ENCODE measurements around the gene DPEP1. TPM values are rescaled to one million over a fixed set of nuclear protein-coding genes. Genes with fewer than 3 reads are reported as not detected.

DPEP1 gene
- total RNA-seq, 1 experiment from 2014 or later, result 1.1 TPM

- no peak for DNase-seq
- H2AK5ac ChIP-seq (ENCODE audit: insufficient read length, low read length), result no peak overlapping the region
Observed at GRCh38 chr16:89589241-89589926, 24.1 kb upstream of the DPEP1 start.

More at GRCh38 chr16:89589241-89589926, 24.1 kb upstream of the DPEP1 start:
- Histone ChIP-seq H2AFZ (ENCODE audit: low read length) (no peak overlapping the region), H3K27me3 (ENCODE audit: insufficient read depth, low read length) (no peaks in the 10 kb centered on the region), H3K56ac (ENCODE audit: insufficient read length, low read depth, low read length) (no peak overlapping the region), H2BK120ac (ENCODE audit: low read depth, low read length, poor library complexity, severe bottlenecking) (no peak overlapping the region), H3K27ac (ENCODE audit: insufficient read length, low read depth, low read length) (no peak overlapping the region), H3K14ac (ENCODE audit: insufficient read depth, low read length) (no peak overlapping the region), H2BK15ac (ENCODE audit: low read depth, low read length) (no peak overlapping the region), H3K18ac (ENCODE audit: insufficient read length, low read depth, low read length) (no peak overlapping the region), H3K79me1 (ENCODE audit: insufficient read depth, low read depth, low read length, poor library complexity, severe bottlenecking) (no peaks in the 10 kb centered on the region), H3K23ac (ENCODE audit: insufficient read length, low read depth, low read length) (no peak overlapping the region), H2BK5ac (ENCODE audit: insufficient read length, low read length) (no peak overlapping the region), H3K9me3 (ENCODE audit: control insufficient read depth, low read depth, low read length) (no peaks in the 10 kb centered on the region), H3K4ac (ENCODE audit: low read depth, low read length) (no peak overlapping the region), H3K9ac (ENCODE audit: extremely low read depth, insufficient read length, low read length) (no peak overlapping the region), H3K4me2 (ENCODE audit: insufficient read depth, insufficient read length, low read length) (no peak overlapping the region), H3K4me1 (ENCODE audit: insufficient read depth, low read length) (no peaks in the 10 kb centered on the region), H4K91ac (ENCODE audit: insufficient read length, low read depth, low read length) (no peak overlapping the region), H2BK12ac (ENCODE audit: insufficient read length, low read depth, low read length) (no peak overlapping the region), H4K5ac (ENCODE audit: insufficient read length, low read depth, low read length) (no peak overlapping the region), H2BK20ac (ENCODE audit: low read depth, low read length, poor library complexity, severe bottlenecking) (no peak overlapping the region), H3K23me2 (ENCODE audit: insufficient read length, low read depth, low read length, poor library complexity, severe bottlenecking) (no peaks in the 10 kb centered on the region), H3K79me2 (ENCODE audit: insufficient read depth, low read length) (no peaks in the 10 kb centered on the region), H4K8ac (replicated peaks; ENCODE audit: insufficient read length, low read depth, low read length) (no peak overlapping the region), H4K20me1 (ENCODE audit: control insufficient read depth, insufficient read depth, insufficient read length) (no peaks in the 10 kb centered on the region), H3T11ph (ENCODE audit: low read length) (no peak overlapping the region)
- no peak overlapping the region for H3K27ac Mint-ChIP-seq
- H3K27me3 Mint-ChIP-seq (ENCODE audit: low read depth), result no peaks in the 10 kb centered on the region; the same call in 1 of the 2 replicates
- peaks cover 3 to 5% of the 10 kb centered on the region in 2 experiments; a peak in 4 of 5 replicates for H3K9me3 Mint-ChIP-seq
- no peak for TF ChIP-seq CTCF (conservative IDR thresholded peaks at IDR 0.05)
- no peaks in the 10 kb centered on the region for H3K4me1 Mint-ChIP-seq
- WGBS (ENCODE audit: extremely low coverage, insufficient read length, low lambda C conversion rate), result no CpG with 5 or more reads among the region's 21 CpGs
- H3K36me3 Mint-ChIP-seq (ENCODE audit: insufficient read depth in 1 of 3, low read depth in 3 of 3), result peaks cover 0 to 12% (median 6%) of the 10 kb centered on the region in 3 experiments; a peak in 5 of 7 replicates
- H3K4me3 Mint-ChIP-seq, result no peak overlapping the region

Measured in H9 (cell line).